HG02763 (cell line): ENCODE results near the gene FBF1.
A peak's percentile ranks its signal among the peaks of the same experiment; 100 is the strongest.
"Not testable (repeated sequence)": the region's sequence is repeated elsewhere in the genome, so short reads cannot be mapped to it uniquely, and the experiment has no call there.

ENCODE experiments used
- ATAC-seq: cut with Tn5 transposase; IDR thresholded peaks from one replicate; pipeline ENCODE4 v1.9.1; 2021; ENCODE audit warnings: mild to moderate bottlenecking, moderate library complexity; ENCODE audit not compliant: unreplicated experiment

The FBF1 gene, protein sequence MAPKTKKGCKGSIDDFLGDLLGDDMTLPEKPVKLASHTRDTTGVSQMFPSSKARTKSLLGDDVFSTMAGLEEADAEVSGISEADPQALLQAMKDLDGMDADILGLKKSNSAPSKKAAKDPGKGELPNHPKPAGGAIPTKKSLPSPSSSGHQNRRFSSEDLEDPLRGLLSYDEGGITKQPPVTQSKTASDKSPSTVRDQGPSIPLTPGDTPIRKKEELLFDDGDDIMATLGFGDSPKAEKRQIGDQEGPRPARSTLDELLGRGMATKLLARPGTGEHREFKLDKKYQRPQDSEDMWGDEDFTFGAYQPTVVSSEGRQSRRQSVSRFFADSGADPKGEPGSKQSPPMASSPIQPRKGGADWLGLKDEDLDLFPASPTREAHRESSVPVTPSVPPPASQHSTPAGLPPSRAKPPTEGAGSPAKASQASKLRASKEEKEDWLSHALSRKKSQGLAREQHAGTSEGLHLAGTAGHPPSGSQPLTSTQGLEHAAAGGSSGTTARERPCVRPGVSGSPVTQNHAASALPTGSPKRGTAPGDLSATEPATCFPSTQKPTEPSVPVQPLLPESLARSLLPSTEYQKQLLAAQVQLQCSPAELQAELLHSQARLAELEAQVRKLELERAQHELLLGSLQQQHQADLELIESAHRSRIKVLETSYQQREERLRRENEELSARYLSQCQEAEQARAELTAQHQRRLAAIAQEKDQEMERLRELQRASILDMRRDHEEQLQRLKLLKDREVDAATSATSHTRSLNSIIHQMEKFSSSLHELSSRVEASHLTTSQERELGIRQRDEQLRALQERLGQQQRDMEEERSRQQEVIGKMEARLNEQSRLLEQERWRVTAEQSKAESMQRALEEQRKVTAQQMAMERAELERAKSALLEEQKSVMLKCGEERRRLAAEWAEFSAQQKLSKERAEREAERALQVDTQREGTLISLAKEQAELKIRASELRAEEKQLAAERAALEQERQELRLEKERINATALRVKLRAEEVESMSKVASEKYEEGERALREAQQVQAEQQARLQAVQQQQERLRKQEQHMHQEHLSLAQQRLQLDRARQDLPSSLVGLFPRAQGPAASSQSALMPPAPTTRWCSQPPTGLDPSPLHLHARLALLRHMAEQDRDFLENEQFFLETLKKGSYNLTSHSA

GRCh38 chr17:75940727-75941441 is at the start of gene FBF1:
TSS of gene FBF1 (minus strand) at chr17:75941042. CDS start at chr17:75938149, 2,893 bp downstream.
- peak; percentile 88 for ATAC-seq

DNA sequence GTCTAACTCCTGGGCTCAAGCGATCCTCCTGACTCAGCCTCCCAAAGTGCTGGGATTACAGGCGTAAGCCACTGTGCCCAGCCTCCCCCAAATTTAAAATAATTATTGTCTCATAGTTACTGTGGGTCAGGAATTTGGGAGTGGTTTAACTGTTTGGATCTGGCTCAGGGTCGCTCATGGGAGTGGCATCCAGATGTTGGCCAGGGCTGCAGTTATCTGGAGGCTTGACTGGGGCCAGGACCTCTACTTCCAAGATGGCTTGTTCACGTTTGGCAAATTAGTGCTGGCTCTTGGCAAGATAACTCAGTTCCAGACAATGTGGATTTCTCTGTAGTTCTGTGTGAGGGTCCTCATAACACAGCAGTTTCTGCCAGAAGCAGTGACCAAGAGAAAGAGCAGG is 46.2 kb upstream of the FBF1 start:
- no peak for ATAC-seq

DNA sequence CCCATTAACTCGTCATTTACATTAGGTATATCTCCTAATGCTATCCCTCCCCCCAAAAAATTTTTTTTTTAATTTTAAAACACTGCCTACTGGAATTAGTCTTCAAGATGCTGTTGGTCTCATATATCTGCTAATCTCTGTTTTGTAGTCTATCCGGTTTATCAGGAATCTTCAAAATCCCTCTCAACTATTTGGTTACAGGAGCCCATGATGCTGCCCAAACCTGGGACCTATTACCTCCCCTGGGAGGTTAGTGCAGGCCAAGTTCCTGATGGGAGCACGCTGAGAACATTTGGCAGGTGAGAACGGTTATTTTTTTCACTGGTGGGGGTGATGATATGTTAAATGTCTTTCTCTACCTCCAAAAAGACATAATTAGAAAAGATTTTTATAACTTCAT is 45.1 kb upstream of the FBF1 start:
- ATAC-seq = no peak

- ATAC-seq = no peak
Observed at GRCh38 chr17:75983501-75984181, 42.8 kb upstream of the FBF1 start.

DNA sequence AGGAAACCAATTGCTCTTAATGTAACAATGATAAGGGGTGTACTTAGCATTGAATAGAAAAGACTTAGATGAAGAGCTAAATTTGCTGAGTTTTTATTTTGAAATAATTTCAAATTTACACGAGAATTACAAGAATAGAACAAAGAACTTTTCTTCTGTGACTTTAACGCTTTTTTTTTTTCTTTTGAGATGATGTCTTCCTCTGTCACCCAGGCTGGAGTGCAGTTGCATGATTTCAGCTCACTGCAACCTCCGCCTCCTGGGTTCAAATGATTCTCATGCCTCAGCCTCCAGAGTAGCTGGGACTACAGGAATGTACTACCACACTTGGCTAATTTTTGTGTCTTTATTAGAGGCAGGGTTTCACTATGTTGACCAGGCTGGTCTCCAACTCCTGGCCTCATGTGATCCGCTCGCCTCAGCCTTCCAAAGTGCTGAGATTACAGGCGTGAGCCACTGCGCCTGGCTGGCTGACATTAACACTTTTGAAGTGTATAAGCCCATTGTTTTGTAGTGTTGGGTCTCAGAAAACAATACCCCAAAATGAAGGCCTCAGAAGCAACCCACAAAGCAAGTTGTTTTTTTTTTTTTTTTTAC is 40.3 kb upstream of the FBF1 start:
- ATAC-seq = no peak

- ATAC-seq = no peak
Observed at GRCh38 chr17:75980188-75981018, 39.6 kb upstream of the FBF1 start.

DNA sequence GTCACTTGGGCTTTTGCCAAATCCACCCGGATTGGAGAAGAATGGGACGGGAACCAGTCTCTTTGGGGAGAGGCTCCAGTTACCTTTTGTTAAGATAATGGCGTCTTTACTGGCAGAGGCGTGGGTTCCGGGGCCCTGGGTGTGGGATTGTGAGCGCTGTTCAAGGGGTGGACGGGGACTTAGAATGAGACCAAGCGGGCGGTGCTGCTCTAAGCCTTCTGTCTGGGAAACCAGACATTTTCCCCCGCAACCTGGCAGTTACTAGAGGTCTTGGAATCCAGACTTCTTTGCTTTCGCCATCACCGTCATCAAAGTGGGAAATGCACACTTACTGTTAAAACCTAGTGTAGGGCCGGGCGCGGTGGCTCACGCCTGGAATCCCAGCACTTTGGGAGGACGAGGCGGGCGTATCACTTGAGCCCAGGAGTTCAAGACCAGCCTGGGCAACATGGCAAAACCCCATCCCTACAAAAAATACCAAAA is 38.9 kb upstream of the FBF1 start:
- peak; percentile 14 for ATAC-seq

GRCh38 chr17:75978938-75979704 is 38.3 kb upstream of the FBF1 start, which contains the start of the genes ACOX1 and TEN1:
TSS of gene ACOX1 (minus strand) at chr17:75979166. CDS start at chr17:75979073, 93 bp downstream.
TSS of gene TEN1 (plus strand) at chr17:75979240. CDS start at chr17:75986193, 6,953 bp downstream.
- peak; percentile 81 for ATAC-seq

- ATAC-seq = no peak
Observed at GRCh38 chr17:75976175-75976848, 35.5 kb upstream of the FBF1 start.

DNA sequence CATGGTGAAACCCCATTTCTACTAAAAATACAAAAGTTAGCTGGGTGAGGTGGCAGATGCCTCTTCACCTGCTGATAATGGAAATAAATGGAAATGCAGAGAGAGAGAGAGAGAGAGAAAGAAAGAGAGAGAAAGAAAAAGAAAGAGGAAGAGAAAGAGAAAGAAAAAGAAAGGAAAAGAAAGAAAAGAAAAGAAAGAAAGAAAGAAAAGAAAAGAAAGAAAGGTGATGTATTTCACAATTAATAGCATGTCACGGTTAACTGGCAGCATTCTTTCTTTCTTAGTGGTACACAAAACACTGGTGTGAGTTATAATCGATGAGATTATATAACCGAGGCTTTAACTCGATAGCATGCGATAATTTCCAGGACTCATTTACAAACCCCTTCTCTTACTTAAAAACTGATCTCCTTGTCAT is 34.9 kb upstream of the FBF1 start:
- ATAC-seq = no peak

- not testable (repeated sequence) for ATAC-seq
Observed at GRCh38 chr17:75975187-75975586, 34.3 kb upstream of the FBF1 start.

GRCh38 chr17:75970626-75971025 is 29.8 kb upstream of the FBF1 start:
- ATAC-seq = no peak

DNA sequence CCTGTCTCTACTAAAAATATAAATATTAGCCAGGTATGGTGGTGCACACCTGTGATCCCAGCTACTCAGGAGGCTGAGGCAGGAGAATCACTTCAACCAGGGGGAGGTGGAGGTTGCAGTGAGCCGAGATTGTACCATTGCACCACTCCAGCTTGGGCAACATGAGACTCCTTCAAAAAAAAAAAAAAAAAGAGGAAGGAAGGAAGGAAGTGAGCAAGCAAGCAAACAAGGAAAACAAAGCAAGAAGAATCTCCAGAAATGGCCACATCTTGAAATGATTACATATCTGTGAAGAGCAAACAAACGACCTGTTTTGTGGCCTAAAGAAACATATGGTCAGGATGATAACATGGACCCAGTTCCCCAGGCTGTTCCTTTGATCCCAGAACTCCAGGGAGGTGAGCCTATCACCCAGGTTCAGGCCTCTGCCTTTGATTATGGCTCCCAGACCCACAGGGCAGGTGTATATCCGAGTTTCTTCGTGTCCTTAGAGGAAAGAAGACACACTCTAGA is 29.2 kb upstream of the FBF1 start:
- ATAC-seq = no peak

DNA sequence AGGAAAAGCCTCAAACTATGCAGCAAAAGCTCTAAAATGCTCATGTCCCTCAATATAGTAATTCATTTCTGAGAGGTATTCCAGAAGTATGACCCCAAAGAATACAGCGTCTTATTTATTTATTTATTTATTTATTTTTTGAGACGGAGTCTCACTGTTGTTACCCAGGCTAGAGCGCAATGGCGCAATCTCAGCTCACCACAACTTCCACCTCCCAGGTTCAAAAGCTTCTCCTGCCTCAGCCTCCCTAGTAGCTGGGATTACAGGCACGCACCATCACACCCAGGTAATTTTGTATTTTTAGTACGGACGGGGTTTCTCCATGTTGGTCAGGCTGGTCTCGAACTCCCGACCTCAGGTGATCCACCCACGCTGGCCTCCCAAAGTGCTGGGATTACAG is 28.2 kb upstream of the FBF1 start:
- ATAC-seq = not testable (repeated sequence)

- ATAC-seq = no peak
Observed at GRCh38 chr17:75965468-75965867, 24.6 kb upstream of the FBF1 start.

GRCh38 chr17:75959839-75960511 is 19.1 kb upstream of the FBF1 start:
- ATAC-seq = no peak
